HG03066 (cell line): Measurements from ENCODE around the gene PIK3C2G.
"Not testable (repeated sequence)": the region's sequence is repeated elsewhere in the genome, so short reads cannot be mapped to it uniquely, and the experiment has no call there.

Source experiments
- ATAC-seq: cut with Tn5 transposase; IDR thresholded peaks from one replicate; pipeline ENCODE4 v1.9.1; 2021; ENCODE audit warnings: low read depth; ENCODE audit not compliant: unreplicated experiment

The PIK3C2G gene

GRCh38 chr12:18467620-18468245, 206.4 kb downstream of the PIK3C2G start:
- no peak for ATAC-seq

DNA sequence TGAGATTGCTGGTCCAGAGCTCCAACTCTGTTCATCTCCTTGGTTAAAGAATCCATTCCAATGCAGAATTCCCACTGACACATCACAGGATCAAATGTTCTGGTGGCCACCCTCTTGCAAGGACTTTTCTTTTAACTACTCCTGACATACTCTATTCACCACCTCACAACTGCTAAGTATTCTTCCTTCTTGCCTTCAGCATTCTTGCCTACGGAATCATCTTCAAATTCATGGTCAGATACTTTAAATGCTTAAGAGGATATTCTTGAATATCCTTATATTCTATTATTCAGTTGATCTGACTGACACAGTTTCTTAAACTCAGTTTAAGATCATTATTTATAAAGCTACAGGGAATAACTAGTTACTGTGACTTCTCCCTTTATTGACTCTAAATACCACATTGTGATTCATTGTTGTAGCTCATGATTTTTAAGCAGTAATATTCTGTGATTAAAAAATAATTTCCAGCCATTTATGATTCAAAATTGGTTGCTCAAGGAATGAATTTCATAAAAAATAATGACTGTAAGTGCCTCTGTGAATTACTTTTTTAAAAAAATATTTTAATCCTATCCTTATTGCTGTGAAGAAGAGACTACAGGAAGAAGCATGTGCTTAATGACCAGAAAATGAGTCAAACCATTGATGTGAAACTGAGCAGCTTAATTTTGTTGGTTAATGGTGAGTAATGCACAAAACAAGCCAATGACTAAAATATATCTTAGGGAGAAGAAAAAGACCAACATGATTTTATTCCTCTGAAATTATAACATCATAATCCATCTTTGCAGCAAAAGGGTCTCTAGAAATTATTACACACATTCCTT, 207.1 kb downstream of the PIK3C2G start:
- no peak for ATAC-seq

GRCh38 chr12:18470251-18470650, 208.9 kb downstream of the PIK3C2G start:
- no peak for ATAC-seq

DNA sequence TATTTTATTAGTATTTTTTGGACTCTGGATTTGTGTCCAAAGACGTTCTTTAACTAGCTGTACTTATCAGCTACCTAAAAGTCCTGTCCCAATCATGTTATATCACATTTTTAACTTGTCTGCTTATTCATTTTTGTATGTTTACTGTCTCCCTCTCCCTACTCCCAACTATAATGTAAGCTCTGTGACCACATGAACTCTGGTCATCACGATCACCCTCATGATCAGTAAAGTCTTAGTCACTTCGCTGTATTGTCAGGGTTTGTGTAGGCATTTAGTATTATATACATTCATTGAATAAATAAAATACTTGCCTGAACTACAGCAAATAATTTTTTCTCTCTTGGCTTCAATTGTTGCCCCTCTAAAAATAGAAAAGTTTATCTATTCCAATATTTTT, 211.0 kb downstream of the PIK3C2G start:
- no peak for ATAC-seq

DNA sequence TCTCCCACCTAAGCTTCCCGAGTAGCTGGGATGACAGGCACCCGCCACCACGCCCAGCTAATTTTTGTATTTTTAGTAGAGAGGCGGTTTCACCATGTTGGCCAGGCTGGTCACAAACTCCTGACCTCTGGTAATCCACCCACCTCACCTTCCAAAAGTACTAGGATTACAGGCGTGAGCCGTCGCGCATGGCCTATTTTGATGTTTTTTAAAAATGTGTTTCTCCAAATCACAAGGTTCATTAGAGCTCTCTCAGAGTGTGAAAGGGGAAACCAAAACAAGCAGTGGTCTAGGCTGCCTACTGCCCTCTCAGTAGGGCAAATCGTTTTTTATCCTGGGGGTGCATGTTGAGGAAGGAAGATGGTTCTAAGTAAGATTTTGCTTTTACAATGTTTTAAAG, 211.5 kb downstream of the PIK3C2G start:
- ATAC-seq, result no peak

DNA sequence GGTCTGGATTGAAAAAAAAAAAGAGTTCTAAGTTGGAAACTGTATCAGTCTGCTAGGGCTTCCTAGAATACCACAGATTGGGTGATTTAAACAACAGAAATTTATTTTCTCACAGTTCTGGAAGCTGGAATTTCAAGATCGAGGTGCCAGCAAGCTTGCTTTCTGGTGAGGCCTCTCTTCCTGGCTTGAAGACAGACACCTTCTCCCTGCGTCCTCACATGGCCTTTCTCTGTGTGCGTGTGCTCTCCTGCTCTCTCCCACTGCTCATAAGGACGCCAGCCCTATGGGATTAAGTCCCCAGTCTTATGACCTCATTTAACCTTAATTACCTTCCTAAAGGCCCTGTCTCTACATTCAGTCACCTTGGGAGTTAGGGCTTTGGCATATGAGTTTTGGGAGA, 215.5 kb downstream of the PIK3C2G start:
- no peak for ATAC-seq

- ATAC-seq, result no peak
Observed at GRCh38 chr12:18479256-18479655, 217.9 kb downstream of the PIK3C2G start.

DNA sequence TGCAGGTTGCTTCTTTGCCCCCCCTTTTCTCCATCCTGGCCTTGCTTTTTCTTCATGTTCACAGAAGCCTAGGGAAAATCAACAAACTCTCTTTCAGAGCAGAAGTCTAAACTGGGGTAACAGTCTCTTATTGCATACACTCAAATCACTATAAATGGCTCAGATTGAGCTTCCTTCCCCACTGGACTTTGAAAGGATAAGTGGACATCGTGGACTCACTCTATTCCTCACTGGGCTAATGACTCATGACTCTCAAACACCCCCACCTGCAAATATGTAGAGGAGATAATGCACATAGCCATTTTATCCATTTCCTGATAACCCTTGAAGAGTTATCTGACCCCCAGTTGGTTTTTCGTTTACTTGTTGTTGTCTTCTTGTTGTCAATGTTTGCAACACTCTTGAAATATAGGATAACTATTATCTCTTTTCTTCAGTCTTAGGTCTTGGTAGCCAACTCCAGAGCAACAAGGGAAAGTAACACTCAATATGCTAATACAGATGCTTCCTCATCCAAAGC, 221.3 kb downstream of the PIK3C2G start:
- no peak for ATAC-seq

- ATAC-seq, result no peak
Observed at GRCh38 chr12:18483698-18484325, 222.5 kb downstream of the PIK3C2G start.

- ATAC-seq, result no peak
Observed at GRCh38 chr12:18486036-18486435, 224.7 kb downstream of the PIK3C2G start.

DNA sequence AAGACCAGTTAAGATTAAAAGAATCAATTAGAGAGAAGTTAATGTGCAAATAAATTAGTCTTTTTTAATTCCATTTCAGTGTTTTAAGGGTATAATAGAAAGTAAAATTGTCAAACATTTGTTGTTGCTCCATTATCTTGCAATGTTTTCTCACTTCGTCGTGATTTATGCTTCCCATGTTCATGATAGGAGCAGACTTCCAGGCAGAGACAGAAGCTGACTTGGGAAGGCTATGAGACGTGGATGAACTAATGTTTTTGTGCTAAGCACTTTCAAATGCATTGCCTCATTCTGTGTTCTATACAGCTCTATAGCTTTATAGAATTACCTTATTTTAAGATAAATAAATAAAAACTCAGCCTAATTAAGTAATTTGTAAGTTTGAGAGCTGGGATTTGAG, 226.2 kb downstream of the PIK3C2G start:
- ATAC-seq, result no peak

DNA sequence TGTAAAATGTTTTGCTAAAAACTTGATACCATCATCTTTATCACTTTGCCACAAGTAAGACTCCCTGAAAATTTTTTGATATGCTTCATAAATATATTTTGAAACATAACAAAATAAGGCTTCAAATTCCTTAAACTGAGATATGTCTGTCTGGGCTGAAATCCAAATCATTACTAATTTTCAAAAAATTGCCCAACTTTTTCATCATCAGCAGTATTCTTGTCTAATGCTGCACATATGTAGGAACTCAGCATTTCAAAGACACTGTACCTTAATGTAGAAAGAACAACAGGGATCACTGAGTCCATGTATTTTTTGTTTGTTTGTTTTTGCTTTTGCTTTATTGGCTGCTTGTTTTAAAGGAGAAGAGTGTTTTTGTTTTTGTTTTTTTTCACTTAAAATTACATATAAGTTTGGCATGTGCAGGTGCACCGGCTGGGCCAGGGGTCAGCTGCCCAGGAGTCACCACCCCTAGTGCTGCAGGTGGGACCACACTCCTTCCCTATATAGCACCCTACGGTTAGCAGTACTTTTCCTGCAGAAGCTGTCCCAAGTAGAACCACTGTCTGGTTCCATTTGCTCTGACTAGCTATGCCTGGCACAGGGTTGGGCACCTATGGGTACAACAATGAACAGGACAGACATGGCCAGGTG, 231.2 kb downstream of the PIK3C2G start:
- no peak for ATAC-seq

DNA sequence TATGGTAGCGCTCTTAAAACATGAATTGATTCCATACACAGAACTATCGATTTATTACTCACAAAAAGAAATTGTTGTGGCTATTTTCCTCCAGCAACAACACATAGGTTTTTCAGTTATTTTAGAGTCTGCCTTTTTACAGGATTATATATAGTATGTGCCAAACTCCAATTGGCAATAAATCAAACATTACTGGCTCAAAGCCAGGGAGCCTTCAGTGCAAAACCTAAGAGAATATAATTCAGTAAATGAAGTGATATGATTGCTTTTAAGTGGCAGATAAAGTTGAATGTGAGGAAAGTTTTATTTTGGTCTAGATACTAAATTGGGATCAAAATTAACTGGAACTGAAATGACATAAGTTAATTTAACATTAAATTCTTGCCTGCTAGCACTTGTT, 234.8 kb downstream of the PIK3C2G start:
- ATAC-seq, result no peak

DNA sequence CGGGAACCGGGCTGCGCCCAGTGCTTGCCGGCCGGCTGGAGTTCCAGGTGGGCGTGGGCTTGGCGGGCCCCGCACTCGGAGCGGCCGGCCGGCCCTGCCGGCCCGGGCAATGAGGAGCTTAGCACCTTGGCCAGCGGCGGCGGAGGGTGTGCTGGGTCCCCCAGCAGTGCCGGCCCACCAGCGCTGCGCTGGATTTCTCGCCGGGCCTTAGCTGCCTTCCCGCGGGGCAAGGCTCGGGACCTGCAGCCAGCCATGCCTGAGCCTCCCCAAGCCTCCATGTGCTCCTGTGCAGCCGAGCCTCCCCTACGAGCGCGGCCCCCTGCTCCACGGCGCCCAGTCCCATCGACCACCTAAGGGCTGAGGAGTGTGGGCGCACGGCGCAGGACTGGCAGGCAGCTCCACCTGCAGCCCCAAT, 238.8 kb downstream of the PIK3C2G start:
- not testable (repeated sequence) for ATAC-seq

GRCh38 chr12:18500736-18501135, 239.4 kb downstream of the PIK3C2G start:
- not testable (repeated sequence) for ATAC-seq

DNA sequence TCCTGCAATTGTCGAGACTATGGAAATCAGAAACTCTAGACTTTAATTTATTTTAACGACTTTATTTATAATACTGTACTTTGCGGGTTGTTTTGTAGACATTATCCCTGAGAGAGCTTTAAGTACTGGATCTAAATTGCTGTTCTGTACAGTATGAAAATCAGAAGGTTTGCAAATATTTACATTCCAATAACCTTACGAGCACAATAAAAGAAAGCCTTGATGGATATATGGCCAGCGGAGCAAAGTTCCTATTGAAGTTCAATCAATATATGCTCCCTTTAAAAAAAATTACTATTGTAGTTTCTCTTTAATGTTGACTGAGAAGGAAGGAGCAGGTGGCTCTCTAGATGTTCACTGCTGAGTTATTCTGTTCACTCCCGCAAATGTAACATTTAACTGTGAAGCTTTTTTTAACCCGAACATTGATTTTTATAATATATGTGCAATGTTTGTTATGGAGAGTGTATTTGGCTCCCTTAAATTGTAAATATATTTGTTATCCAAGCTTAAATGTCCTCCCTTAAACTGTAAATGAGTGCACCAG, 241.2 kb downstream of the PIK3C2G start:
- ATAC-seq, result no peak

DNA sequence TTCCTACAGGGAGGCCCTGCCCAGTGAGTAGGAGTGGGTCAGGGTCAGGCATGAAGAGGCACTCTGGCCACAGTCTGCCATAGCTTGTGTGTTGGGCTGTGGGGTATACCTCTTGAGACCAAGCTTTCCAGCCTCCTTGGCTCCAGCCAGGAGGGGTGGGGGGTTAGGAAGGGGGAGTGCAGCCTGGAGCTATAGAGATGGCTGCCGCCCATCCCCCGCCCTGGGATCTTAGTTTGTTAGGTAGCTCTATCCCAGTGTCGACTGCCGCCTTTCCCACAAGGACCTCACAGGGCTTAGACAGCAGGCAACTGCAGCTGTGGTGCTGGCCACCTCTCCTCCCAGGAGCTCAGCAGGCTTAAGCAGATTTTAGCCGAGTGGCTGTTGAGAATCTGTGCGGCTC, 260.1 kb downstream of the PIK3C2G start:
- ATAC-seq, result no peak

DNA sequence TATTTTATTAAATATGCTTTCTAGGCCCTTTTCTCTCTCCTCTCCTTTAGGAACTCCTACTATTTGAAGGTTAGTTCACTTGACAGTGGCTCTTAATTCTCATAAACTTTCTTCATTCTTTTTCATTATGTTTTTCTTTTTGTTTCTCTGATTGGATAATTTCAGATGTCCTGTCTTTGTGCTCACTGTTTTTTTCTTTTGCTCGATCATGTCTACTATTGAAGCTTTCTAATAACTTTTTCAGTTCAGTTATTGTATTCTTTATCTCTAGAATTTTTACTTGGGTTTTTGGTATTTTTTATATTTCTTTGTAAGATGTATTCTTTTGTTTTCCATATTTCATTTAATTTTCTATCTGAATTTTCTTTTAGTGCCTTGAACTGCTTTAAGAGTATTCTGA, 261.5 kb downstream of the PIK3C2G start:
- no peak for ATAC-seq

GRCh38 chr12:18542497-18542896, 281.2 kb downstream of the PIK3C2G start:
- ATAC-seq, result not testable (repeated sequence)

DNA sequence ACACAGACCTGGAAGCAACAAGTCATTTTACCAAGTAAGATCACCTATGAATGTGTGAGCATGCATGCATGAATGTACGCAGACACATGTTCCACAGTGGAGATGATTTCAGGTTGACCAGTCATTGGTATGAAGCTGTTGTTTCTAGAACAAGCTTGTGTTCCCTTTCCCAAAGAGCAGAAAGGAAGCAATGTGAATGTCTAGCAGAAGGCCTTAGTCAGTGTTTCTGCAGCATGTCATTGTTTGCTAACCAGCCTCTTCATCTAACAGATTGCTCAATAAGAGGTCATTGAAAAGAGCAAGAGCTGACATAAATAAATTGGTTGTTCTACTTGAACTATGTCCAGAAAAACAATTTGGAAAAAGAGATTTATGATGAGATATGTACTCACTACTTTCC, 285.1 kb downstream of the PIK3C2G start:
- ATAC-seq, result no peak

DNA sequence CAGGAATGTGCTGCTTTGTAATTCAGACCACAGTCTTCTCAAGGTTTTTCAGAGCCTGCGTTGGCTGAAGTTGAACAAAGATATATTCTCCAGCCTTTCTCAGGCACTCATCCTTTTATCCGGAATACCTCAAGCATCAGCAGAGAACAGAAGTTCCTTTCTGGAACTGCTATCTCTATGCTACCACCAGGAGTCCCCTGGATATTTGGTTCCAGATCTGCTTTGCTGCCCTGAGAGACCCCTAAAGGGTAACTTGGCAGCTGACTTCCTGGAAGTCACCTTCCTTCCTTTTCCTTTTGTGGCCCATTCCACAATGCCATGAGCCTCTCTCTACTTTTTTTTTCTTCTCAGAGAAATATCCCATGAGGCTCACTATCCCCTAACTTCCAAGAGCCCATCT, 288.3 kb downstream of the PIK3C2G start:
- no peak for ATAC-seq
